DMS 273 (cell line): Measurements from ENCODE around the gene C1orf115.
"Not testable (repeated sequence)": the region's sequence is repeated elsewhere in the genome, so short reads cannot be mapped to it uniquely, and the experiment has no call there.

Source experiments
- DNase-seq: peaks from one replicate; lab custom pipeline; 2025; ENCODE audit not compliant: unreplicated experiment; lab: John Stamatoyannopoulos, UW

C1orf115 gene

GRCh38 chr1:220692436-220693228 lies 2.5 kb downstream of the C1orf115 start:
- peak; percentile 13 for DNase-seq

- no peak for DNase-seq
Measured at GRCh38 chr1:220694866-220695382, 4.8 kb downstream of the C1orf115 start.

GRCh38 chr1:220695426-220695825 lies 5.3 kb downstream of the C1orf115 start:
- no peak for DNase-seq

GRCh38 chr1:220696226-220696862 lies 6.2 kb downstream of the C1orf115 start:
- DNase-seq, result no peak

GRCh38 chr1:220696863-220697231 lies 6.7 kb downstream of the C1orf115 start:
- DNase-seq, result peak; percentile 81

- DNase-seq, result no peak
Measured at GRCh38 chr1:220697326-220697725, 7.2 kb downstream of the C1orf115 start.

GRCh38 chr1:220698607-220699016 lies 8.4 kb downstream of the C1orf115 start:
- DNase-seq, result no peak

GRCh38 chr1:220699044-220699443 lies 8.9 kb downstream of the C1orf115 start:
- no peak for DNase-seq

- no peak for DNase-seq
Measured at GRCh38 chr1:220700556-220701179, 10.5 kb downstream of the C1orf115 start.

- DNase-seq, result no peak
Measured at GRCh38 chr1:220701974-220702373, 11.8 kb downstream of the C1orf115 start.

- DNase-seq, result peak; percentile 11
Measured at GRCh38 chr1:220702733-220703270, 12.6 kb downstream of the C1orf115 start.

GRCh38 chr1:220703305-220703704 lies 13.1 kb downstream of the C1orf115 start:
- no peak for DNase-seq

GRCh38 chr1:220705782-220706181 lies 15.6 kb downstream of the C1orf115 start:
- DNase-seq, result no peak

GRCh38 chr1:220706480-220706879 lies 16.3 kb downstream of the C1orf115 start:
- DNase-seq, result no peak

GRCh38 chr1:220707160-220707559 lies 17.0 kb downstream of the C1orf115 start:
- DNase-seq, result no peak

- DNase-seq, result no peak
Measured at GRCh38 chr1:220708244-220708643, 18.1 kb downstream of the C1orf115 start.

GRCh38 chr1:220708936-220709801 lies 19.0 kb downstream of the C1orf115 start:
- DNase-seq, result peak; percentile 54

GRCh38 chr1:220710333-220710732 lies 20.2 kb downstream of the C1orf115 start:
- no peak for DNase-seq

GRCh38 chr1:220711056-220711809 lies 21.1 kb downstream of the C1orf115 start:
- no peak for DNase-seq

GRCh38 chr1:220715986-220716385 lies 25.8 kb downstream of the C1orf115 start:
- not testable (repeated sequence) for DNase-seq
